SW480 (cell line): ENCODE data around the gene LRFN5.
"Not testable (repeated sequence)": the region's sequence is repeated elsewhere in the genome, so short reads cannot be mapped to it uniquely, and the experiment has no call there.

ENCODE experiments used
- DNase-seq: peaks from one replicate; pipeline ENCODE4 v3.0.0-alpha.2; 2016; ENCODE audit warnings: low spot score

LRFN5 gene

DNA sequence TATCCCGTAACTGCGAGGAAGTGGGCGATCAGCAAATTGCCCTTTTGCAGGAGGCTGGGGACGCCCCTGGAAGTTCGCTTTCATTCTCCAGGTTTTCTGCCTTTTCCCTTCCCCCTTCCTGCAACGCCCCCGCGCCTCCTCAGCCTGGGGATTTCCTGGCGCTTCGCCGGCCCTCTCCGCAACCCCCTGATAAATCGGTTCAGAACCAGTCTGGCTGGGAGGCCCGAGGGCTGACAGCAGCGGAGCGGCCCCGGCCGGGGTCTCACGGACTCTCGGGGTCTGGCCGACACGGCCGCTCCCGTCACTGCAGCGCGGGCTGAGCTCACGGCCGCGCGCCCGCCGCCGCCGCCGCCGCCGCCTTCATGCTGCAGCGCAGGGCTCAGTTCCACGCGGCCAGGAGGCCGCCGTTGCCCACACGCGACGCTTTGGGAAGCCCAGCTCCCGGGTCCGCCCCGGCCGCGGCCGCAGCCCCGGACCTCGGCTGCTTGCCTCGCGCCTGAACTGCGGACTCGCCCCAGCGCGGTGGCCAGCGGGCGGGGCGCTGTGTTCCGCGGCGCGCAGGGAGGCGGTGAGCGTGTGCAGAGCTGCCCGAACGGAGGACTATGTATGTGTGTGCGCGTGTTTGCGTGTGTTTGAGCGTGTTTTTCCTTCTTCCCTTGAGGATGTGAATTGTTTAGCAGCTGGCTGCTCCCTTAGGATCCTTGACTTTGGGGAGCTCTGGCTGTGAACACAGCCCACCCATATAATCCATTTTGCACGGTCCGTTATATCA, at the start of gene LRFN5:
Gene LRFN5, plus strand, starts transcription at position 345 of the 772 bp plus-strand sequence.
- DNase-seq: no peak

DNA sequence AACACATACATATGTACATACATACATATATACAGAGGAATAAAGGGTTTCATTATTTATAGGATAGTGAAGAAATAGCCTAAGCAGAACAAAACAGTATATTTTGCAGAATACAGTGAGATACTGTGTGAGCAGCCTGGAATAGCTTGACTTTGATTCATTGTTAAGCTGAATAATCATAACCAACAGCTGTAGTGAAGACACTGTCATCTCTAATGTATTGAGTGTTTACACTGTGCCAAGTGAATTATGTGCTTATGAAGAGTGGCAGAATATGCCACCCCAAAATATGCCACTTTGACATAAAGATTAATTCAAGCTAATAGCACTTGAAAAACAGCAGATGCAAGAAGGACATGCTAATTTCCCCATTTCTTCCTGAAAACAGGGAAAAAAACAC, 48.2 kb upstream of the LRFN5 start:
- no peak for DNase-seq

GRCh38 chr14:41566864-41567263, 39.8 kb upstream of the LRFN5 start:
- not testable (repeated sequence) for DNase-seq

DNA sequence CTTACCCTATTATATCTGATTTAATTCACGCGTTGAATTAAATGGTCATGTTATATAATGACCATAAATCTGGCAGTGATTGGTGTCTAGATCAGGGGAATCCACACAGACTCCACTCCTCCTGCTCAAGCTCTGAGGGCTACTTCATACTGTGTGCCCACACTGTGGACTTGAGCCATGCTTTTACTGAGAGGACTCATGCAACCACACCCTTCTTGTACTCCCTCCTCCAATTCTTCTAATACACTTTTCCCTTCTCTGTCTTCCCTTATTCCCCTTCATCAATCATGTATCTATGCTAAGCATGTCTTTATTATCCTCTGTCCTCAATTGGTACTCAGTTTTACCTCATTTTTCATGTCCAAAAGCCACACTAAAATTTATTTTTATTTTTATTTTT, 37.7 kb upstream of the LRFN5 start:
- DNase-seq: no peak

- no peak for DNase-seq
These were observed 36.1 kb upstream of the LRFN5 start for GRCh38 chr14:41570415-41571155.

DNA sequence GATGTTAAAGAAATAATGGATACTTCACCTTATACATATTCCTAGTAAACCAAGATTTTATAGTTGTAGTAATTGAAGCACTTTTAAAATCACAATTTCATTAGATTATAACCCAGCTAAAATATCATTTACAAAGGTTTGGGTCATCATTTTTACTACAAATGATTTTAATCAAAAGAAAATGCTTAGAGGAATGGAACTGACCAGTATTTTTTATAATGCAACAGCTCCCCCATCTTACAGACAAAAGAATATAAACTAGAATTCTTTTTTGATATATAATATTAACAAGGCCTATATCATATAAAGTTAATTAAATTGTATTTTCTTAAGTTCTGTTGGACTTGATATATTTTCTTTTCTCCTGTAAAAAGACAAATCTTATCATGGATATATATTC, 20.4 kb upstream of the LRFN5 start:
- DNase-seq: no peak

- no peak for DNase-seq
These were observed 9.0 kb upstream of the LRFN5 start for GRCh38 chr14:41597647-41598046.

- DNase-seq: not testable (repeated sequence)
These were observed 6.8 kb upstream of the LRFN5 start for GRCh38 chr14:41599805-41600385.

DNA sequence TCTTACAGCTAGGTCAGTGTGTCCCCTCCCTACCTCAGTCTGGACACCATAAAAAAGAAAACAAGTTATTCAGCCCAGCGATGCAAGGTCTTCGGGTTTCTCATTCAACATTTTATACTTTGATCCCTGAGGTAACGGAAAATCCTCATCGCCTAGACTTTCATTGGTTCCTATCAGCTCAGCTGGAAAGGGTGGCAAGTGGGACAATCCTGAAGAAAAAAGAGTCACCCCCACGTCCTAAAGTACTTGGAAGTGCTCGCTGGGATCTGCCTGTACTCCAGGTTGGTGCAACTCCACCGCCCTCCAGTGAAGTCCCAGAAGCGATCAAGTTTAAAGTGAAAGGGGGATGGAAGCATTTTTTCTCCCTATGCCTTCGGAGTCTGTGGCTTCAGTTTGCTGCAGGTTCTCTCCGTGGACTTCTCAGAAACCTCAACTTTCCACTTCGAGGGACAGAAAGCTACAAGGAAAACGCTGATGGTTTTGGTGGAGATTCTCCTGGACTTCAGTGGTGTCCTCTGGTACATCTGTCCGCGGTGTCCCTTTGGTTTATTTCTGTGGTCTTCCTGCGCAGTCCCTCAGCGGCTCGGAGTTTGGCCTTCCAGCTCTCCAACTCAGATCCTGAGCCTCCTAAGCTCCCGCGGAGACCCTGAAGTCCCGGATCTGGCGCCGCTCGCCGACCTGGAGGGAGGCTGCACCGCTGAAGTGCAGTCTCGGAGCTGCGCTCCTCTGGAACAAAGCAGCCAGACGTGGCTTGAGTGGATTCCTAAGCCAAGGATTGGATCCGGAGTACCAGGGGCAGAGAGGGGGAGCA, 1.8 kb upstream of the LRFN5 start:
- no peak for DNase-seq

GRCh38 chr14:41605550-41606281, 960 bp upstream of the LRFN5 start:
- no peak for DNase-seq

DNA sequence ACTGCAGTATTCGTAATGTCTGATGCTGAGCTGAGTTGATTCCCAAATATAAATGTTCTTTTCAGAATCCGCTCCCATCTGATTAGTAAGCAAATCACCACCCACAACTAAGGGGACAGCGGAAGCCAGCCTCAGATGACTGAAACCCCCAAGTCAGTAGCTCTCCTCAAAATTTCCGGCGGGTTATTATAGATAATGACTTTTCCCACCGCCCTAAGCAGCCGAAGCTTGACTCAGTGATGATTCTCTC, 469 bp upstream of the LRFN5 start:
- DNase-seq: no peak

DNA sequence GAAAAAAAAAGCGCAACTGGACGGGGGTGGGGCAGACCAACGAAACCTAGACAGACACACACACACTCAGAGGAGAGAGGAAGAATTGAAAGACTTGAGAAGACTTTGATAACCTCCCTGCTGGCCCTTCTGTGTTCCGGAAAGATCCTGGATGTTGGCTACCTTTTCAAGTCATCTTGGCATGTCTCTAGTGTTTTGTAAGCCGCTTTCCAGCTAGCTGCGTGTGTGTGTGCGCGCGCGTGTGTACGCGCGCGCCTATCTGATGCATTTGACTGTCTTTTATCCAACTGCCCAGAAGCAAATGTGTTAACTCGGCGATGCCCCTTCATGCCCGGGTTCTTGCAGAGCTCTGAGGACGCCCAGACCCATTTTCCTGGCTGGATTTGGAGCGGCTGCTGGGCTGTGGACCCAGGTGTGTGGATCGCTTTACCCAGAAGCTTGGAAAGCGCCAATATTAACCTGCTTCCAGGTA, 664 bp downstream of the LRFN5 start:
- no peak for DNase-seq

DNA sequence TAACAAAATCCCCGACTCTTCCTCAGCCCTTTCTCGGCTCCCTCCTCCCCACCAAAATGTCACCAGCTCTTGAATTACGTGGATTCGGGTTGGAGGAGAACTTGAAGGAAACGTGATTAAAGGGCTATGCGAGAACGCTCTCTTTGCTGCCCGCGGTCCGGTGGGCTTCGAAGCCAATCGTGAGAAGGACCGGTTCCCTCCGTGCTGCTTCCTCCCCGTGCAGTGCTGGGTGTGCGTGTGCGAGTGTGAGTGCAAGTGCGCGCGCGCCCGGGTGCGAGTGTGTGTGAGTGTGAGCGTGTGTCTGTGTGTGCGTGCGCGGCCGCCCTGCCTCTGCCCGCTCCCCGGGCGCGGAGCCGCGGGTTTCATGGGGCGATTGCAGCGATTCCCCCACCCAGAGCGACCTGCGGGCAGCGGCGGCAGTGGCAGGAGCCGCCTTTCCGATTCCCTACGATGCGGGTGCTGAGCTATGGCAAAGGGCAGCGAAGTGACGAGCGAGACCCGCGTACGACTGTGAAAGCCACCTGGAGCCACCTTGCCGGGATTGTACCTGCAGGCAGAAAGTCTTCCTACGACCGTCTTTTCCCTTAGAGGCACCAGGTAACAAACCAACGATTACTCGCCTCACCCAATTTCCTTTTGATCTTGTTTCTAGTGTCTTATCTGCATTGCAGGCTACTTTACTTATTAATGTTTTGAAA, 1.4 kb downstream of the LRFN5 start:
- no peak for DNase-seq

DNA sequence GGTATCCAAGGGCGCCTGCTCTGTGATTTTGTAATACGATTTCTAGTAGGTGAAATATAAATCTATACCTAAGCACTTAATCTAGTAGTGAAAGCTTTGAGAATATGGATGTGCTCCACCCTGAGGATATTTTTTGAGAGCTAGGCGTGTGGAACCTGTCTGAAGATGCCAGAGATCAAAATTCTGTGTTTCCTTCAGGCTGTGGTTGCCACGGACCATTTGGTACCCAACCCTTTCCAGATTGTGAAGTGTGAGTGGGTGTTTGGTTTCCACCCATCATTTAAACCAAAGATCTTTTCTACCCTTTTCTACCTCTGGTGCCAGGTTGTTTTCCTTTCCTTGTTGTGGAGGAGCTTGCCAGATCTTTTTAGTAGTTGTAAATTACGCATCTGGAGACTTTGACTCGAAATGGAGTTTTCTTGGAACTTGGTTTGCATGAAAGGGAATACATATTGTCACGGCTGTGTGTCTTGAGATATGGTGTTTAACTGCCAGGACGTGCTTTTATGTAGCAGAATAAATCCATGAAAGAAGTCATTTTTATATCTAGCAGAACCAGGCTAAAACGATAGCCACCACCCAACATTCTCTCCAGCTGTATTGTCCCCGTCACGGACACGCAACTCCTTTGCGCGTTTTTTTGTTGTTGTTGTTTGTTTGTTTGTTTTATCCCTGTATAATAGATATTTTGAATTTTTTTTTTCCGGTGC, 2.2 kb downstream of the LRFN5 start:
- DNase-seq: no peak

GRCh38 chr14:41609704-41610183, 3.1 kb downstream of the LRFN5 start:
- peak; percentile 21 for DNase-seq

GRCh38 chr14:41615011-41615595, 8.4 kb downstream of the LRFN5 start:
- no peak for DNase-seq

GRCh38 chr14:41623736-41624135, 17.1 kb downstream of the LRFN5 start:
- DNase-seq: no peak

- DNase-seq: no peak
These were observed 23.2 kb downstream of the LRFN5 start for GRCh38 chr14:41629876-41630275.

DNA sequence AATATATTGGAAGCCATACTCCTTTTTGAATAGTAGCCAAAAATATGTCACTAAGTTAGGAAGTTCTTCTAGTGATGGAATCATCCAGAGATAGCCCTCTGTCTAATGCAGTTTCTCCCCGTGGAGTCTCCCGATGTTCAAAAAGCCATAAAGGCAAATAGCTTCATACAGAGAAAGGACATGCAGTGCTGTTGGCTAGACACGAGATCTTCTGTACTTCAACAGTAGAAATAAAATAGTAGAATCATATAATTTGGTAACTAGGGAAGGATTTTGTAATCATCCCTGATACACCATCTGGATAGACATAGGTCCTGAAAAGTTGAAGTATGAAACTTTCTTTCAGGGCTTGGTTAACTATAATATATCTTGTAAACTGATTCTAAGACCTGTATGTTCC, 27.6 kb downstream of the LRFN5 start:
- DNase-seq: no peak
